Suprapubic skin (tissue), 4 donors: ENCODE results near the gene REEP6.

Experiments
- EP300 ChIP-seq: sonication (generic); formaldehyde crosslinking; IDR thresholded peaks from one replicate; pipeline ENCODE4 v1.6.1; 2017; ENCODE audit warnings: antibody characterized with exemption
- POLR2A ChIP-seq, 2 donors: fragments of 450-650 bp; IDR thresholded peaks; one replicate each; pipeline ENCODE4 v1.6.1; 2017; ENCODE audit warnings: antibody characterized with exemption in 2 of 2, mild to moderate bottlenecking in 2 of 2, moderate library complexity in 2 of 2
- POLR2AphosphoS5 ChIP-seq, 3 donors: sonication (generic); formaldehyde crosslinking; IDR thresholded peaks; one replicate each; pipeline ENCODE4 v1.6.1; 2017; ENCODE audit warnings: antibody characterized with exemption in 3 of 3
- TF ChIP-seq, protein P1 (sequence below), 2 donors: fragments of 200-600 bp in 1 of 2; fragments of 450-650 bp in 1 of 2; sonication (generic) in 1 of 2; IDR thresholded peaks; one replicate each; pipeline ENCODE4 v1.5.1; 2016 to 2019; ENCODE audit warnings: antibody characterized with exemption in 2 of 2, mild to moderate bottlenecking in 1 of 2, moderate library complexity in 1 of 2

DNA sequence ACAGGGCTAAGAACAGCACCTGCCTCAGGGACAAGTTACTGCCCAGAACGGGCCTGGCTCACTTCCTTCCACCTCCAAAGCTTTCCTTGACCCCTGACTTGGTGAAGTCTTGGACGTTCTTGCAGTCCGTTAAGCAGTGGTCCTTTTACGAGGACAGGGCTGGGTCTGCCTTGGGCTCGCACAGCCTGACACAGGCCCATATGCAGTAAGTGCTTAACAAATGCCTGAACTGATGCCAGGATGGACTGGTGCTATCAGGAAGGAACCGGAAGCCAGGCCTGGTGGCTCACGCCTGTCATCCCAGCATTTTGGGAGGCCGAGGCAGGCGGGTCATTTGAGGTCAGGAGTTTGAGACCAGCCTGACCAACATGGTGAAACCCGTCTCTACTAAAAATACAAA lies 31.1 kb downstream of the REEP6 start:
- TF ChIP-seq, protein P1, sequence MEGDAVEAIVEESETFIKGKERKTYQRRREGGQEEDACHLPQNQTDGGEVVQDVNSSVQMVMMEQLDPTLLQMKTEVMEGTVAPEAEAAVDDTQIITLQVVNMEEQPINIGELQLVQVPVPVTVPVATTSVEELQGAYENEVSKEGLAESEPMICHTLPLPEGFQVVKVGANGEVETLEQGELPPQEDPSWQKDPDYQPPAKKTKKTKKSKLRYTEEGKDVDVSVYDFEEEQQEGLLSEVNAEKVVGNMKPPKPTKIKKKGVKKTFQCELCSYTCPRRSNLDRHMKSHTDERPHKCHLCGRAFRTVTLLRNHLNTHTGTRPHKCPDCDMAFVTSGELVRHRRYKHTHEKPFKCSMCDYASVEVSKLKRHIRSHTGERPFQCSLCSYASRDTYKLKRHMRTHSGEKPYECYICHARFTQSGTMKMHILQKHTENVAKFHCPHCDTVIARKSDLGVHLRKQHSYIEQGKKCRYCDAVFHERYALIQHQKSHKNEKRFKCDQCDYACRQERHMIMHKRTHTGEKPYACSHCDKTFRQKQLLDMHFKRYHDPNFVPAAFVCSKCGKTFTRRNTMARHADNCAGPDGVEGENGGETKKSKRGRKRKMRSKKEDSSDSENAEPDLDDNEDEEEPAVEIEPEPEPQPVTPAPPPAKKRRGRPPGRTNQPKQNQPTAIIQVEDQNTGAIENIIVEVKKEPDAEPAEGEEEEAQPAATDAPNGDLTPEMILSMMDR (IDR thresholded peaks at IDR 0.05) = no peak
- TF ChIP-seq POLR2AphosphoS5 (IDR thresholded peaks at IDR 0.05) = no peak
- no peak for TF ChIP-seq EP300
- TF ChIP-seq POLR2A (IDR thresholded peaks at IDR 0.05) = no peak
